PC-3 (cell line): Measurements from ENCODE around the gene POLD1.

Source experiments
- EZH2 ChIP-seq: fragments of 300-600 bp; sonication (generic); IDR thresholded peaks from one replicate; pipeline ENCODE4 v1.6.1; 2017; ENCODE audit warnings: antibody characterized with exemption, mild to moderate bottlenecking, low read length; ENCODE audit not compliant: unreplicated experiment
- EZH2phosphoT487 ChIP-seq: fragments of 300-600 bp; sonication (generic); IDR thresholded peaks from 2 replicates; pipeline ENCODE4 v1.6.1; 2018; ENCODE audit warnings: mild to moderate bottlenecking, antibody characterized with exemption, low read length, borderline replicate concordance
- TF ChIP-seq, protein P1 (sequence below): fragments of 300-600 bp; sonication (generic); conservative IDR thresholded peaks from 2 replicates; pipeline ENCODE4 v1.5.1; 2017; ENCODE audit warnings: antibody characterized with exemption, low read depth, mild to moderate bottlenecking, low read length

DNA sequence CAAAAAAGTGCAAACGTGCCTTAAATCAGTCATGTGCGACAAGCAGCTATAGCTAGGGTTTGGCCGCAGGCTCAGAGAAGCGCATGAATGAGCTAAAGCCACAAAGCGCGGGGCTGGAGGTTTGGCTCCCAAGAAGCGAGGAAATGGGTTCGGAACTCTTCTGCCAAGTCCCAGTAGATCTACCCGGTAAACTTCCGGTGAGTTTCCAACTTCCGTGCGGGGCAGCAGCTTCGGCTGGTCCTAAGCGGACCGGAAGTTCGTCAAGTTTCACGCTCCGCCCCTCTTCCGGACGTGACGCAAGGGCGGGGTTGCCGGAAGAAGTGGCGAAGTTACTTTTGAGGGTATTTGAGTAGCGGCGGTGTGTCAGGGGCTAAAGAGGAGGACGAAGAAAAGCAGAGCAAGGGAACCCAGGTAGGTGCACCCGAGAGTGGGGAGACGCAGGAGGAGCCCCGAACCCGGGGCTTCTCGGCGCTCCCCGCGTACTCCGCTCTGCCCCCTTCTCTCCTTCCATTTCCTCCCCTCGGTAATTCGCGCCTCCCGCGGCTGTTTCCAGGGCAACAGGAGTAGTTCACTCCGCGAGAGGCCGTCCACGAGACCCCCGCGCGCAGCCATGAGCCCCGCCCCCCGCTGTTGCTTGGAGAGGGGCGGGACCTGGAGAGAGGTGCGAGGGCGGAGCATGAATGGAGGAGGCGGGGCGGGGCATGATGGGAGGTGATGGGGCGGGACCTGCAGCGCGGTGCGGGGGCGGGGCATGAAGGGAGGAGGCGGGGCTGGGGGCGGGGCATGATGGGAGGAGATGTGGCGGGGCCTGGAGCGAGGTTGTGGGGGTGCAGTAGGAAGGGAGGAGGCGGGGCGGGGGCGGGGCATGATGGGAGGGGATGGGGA is 7.7 kb upstream of the POLD1 start, which contains the start of gene NR1H2:
- TF ChIP-seq, protein P1, sequence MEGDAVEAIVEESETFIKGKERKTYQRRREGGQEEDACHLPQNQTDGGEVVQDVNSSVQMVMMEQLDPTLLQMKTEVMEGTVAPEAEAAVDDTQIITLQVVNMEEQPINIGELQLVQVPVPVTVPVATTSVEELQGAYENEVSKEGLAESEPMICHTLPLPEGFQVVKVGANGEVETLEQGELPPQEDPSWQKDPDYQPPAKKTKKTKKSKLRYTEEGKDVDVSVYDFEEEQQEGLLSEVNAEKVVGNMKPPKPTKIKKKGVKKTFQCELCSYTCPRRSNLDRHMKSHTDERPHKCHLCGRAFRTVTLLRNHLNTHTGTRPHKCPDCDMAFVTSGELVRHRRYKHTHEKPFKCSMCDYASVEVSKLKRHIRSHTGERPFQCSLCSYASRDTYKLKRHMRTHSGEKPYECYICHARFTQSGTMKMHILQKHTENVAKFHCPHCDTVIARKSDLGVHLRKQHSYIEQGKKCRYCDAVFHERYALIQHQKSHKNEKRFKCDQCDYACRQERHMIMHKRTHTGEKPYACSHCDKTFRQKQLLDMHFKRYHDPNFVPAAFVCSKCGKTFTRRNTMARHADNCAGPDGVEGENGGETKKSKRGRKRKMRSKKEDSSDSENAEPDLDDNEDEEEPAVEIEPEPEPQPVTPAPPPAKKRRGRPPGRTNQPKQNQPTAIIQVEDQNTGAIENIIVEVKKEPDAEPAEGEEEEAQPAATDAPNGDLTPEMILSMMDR, result no peak
- TF ChIP-seq EZH2, result no peak
- TF ChIP-seq EZH2phosphoT487, result no peak
